ENCODE measurements around the gene N4BP2L2.
"Not testable (repeated sequence)": the region's sequence is repeated elsewhere in the genome, so short reads cannot be mapped to it uniquely, and the experiment has no call there.

The N4BP2L2 gene

GRCh38 chr13:32538621-32539246 is at the start of gene N4BP2L2:
Gene N4BP2L2 (minus strand): TSS chr13:32538795. CDS start chr13:32537027, 1,768 bp downstream.
- DNase-seq, result peak; percentile 90

- no peak for DNase-seq
Observed at GRCh38 chr13:32587811-32588170, 49.2 kb upstream of the N4BP2L2 start.

- peak; percentile 9 for DNase-seq
Observed at GRCh38 chr13:32587011-32587810, 48.6 kb upstream of the N4BP2L2 start.

- DNase-seq, result peak; percentile 80
Observed at GRCh38 chr13:32586080-32586900, 47.7 kb upstream of the N4BP2L2 start, which contains the start of gene PDS5B. Gene PDS5B (plus strand): TSS chr13:32586452. CDS start chr13:32648773, 62,321 bp downstream.

- DNase-seq, result no peak
Observed at GRCh38 chr13:32585550-32586079, 47.0 kb upstream of the N4BP2L2 start.

- DNase-seq, result no peak
Observed at GRCh38 chr13:32582991-32583390, 44.4 kb upstream of the N4BP2L2 start.

- DNase-seq, result no peak
Observed at GRCh38 chr13:32582281-32582680, 43.7 kb upstream of the N4BP2L2 start.

- DNase-seq, result no peak
Observed at GRCh38 chr13:32581177-32581786, 42.7 kb upstream of the N4BP2L2 start.

- DNase-seq, result no peak
Observed at GRCh38 chr13:32577032-32577431, 38.4 kb upstream of the N4BP2L2 start.

- DNase-seq, result not testable (repeated sequence)
Observed at GRCh38 chr13:32575687-32576086, 37.1 kb upstream of the N4BP2L2 start.

GRCh38 chr13:32560842-32561241 is 22.2 kb upstream of the N4BP2L2 start:
- DNase-seq, result not testable (repeated sequence)

- DNase-seq, result no peak
Observed at GRCh38 chr13:32555613-32556012, 17.0 kb upstream of the N4BP2L2 start.

GRCh38 chr13:32553720-32554119 is 15.1 kb upstream of the N4BP2L2 start:
- DNase-seq, result no peak

GRCh38 chr13:32549788-32550187 is 11.2 kb upstream of the N4BP2L2 start:
- no peak for DNase-seq

GRCh38 chr13:32548837-32549236 is 10.2 kb upstream of the N4BP2L2 start:
- DNase-seq, result peak; percentile 11

- no peak for DNase-seq
Observed at GRCh38 chr13:32545083-32545482, 6.5 kb upstream of the N4BP2L2 start.

- DNase-seq, result no peak
Observed at GRCh38 chr13:32542221-32542620, 3.6 kb upstream of the N4BP2L2 start.

GRCh38 chr13:32538143-32538620 is 413 bp downstream of the N4BP2L2 start:
- DNase-seq, result peak; percentile 5

GRCh38 chr13:32537580-32538142 is 934 bp downstream of the N4BP2L2 start:
- DNase-seq, result no peak

- DNase-seq, result no peak
Observed at GRCh38 chr13:32535748-32536147, 2.8 kb downstream of the N4BP2L2 start.

- no peak for DNase-seq
Observed at GRCh38 chr13:32535115-32535514, 3.5 kb downstream of the N4BP2L2 start.

- peak; percentile 18 for DNase-seq
Observed at GRCh38 chr13:32530841-32531253, 7.7 kb downstream of the N4BP2L2 start.
